Glomerular endothelial cell (primary cell): Measurements from ENCODE around the gene CRY2. TPM values are rescaled to one million over a fixed set of nuclear protein-coding genes. Genes with fewer than 3 reads are reported as not detected.
"Not testable (repeated sequence)": the region's sequence is repeated elsewhere in the genome, so short reads cannot be mapped to it uniquely, and the experiment has no call there.

ENCODE experiments used
- DNase-seq: peaks from one replicate; pipeline ENCODE4 v3.0.0-alpha.2; 2011; ENCODE audit warnings: low read depth, low spot score; ENCODE audit errors: extremely low read depth
- total RNA-seq: library from RNA; depleted of rRNA; stranded (reverse); fragments of >200 nt; gene quantifications from 2 replicates; pipeline ENCODE4 v1.2.3, GENCODE V29; 2015

Gene CRY2
- total RNA-seq, 1 donor from 2014 or later, result 11.2 TPM

DNA sequence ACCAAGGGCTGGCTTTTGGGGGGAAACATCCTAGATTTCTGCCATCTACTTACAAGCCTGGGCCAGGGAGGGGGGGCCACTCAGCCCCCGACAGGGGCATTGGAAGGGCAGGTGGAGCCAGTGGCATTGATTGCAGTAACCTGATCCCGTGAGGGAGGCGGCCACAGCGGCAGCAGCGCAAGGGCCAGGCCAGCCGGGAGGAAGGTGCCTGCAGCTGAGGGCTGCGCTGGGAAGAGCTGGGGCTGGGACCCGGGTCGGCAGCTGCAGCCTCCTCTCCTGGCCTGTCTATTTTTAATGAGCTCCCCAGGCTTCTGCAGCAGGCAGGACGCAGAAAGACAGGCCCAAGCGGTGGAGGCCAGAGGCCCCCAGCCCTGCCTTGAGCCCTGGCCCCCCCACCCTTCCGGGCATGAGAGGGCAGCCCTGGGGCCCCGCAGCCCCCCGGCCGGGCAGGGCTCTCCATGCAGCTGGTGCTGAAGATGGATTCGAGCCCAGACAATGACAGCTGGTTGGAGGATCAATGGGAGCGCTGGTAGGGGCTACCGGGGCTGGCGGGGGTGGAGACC is 49.2 kb downstream of the CRY2 start:
- DNase-seq, result no peak

- no peak for DNase-seq
Measured at GRCh38 chr11:45897556-45897955, 50.3 kb downstream of the CRY2 start.

- DNase-seq, result no peak
Measured at GRCh38 chr11:45899086-45899447, 51.8 kb downstream of the CRY2 start.

DNA sequence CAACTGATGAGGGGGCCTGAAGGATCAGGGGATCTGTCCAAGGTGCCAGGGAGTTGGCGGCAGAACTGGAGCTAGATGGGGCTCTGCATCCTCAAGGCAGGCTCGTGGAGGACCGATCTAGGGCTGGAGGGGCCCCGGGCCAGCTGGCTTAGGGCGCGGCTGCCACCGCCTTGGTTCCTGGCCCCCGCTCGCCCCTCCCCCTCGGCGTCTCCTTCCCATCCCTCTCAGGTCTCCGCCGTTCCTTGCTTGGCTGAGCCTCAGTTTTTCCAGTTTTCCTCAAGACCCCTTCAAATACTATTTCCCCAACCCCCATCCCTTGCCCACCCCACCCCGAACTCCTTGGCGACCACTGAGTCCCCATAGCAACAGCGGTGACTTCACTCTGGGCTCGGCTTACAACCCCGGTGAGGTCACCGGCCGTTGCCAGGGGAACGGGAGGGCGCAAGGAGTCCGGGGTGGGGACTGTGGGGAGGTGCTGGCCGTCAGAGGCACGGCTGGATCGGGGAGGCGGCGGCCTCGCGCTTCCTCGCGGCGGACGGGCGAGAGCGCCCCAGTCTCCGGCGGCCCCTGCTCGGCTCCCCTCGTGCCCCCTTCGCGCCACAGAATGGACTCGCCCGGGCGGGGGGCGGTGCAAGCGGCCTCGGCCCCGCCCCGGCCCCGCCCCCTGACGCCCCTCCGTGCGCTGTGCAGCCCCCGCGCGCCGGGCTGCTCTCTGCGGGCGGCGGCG is 52.3 kb downstream of the CRY2 start:
- DNase-seq, result no peak

- not testable (repeated sequence) for DNase-seq
Measured at GRCh38 chr11:45900175-45900800, 53.0 kb downstream of the CRY2 start.

- DNase-seq, result no peak
Measured at GRCh38 chr11:45900916-45901617, 53.8 kb downstream of the CRY2 start.

GRCh38 chr11:45901626-45902025 is 54.4 kb downstream of the CRY2 start:
- DNase-seq, result no peak

DNA sequence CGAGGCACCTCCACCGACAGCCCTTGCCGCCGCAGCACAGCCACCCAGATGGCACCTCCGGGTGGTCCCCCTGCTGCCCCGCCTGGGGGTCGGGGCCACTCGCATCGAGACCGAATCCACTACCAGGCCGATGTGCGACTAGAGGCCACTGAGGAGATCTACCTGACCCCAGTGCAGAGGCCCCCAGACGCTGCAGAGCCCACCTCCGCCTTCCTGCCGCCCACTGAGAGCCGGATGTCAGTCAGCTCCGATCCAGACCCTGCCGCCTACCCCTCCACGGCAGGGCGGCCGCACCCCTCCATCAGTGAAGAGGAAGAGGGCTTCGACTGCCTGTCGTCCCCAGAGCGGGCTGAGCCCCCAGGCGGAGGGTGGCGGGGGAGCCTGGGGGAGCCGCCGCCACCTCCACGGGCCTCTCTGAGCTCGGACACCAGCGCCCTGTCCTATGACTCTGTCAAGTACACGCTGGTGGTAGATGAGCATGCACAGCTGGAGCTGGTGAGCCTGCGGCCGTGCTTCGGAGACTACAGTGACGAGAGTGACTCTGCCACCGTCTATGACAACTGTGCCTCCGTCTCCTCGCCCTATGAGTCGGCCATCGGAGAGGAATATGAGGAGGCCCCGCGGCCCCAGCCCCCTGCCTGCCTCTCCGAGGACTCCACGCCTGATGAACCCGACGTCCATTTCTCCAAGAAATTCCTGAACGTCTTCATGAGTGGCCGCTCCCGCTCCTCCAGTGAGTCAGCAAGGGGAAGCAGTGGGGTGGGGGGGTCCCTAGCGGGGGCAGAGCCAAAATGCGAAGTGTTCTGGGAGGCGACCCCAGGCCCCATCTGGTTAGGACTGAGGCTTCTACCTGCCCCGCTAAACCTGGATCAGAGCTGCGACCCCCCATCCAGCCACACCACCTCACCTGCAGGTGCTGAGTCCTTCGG is 55.4 kb downstream of the CRY2 start:
- no peak for DNase-seq

GRCh38 chr11:45904309-45904915 is 57.1 kb downstream of the CRY2 start:
- DNase-seq, result no peak

DNA sequence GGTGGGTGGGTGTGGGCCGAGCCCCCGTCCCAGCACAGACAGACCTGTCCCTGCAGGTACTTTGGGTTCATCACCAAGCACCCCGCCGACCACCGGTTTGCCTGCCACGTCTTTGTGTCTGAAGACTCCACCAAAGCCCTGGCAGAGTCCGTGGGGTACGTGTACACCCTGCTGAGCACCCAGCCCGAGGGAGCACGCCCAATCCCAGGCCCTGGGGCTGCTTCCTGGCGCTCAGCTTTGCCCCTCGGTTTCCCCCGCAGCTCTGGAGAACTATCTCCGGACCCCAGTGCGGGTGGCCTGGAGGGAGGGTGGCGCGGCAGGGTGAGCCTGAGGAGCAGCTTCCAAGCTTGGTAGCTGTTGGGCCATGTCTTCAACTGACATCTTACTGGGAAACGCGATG is 57.8 kb downstream of the CRY2 start:
- no peak for DNase-seq

DNA sequence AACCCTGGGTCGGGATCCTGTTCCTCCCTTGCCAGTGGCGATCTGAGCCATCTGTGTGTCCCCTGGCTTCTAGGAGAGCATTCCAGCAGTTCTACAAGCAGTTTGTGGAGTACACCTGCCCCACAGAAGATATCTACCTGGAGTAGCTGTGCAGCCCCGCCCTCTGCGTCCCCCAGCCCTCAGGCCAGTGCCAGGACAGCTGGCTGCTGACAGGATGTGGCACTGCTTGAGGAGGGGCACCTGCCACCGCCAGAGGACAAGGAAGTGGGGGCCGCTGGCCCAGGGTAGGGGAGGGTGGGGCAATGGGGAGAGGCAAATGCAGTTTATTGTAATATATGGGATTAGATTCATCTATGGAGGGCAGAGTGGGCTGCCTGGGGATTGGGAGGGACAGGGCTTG is 58.3 kb downstream of the CRY2 start:
- not testable (repeated sequence) for DNase-seq

GRCh38 chr11:45906096-45906682 is 58.9 kb downstream of the CRY2 start:
- no peak for DNase-seq

DNA sequence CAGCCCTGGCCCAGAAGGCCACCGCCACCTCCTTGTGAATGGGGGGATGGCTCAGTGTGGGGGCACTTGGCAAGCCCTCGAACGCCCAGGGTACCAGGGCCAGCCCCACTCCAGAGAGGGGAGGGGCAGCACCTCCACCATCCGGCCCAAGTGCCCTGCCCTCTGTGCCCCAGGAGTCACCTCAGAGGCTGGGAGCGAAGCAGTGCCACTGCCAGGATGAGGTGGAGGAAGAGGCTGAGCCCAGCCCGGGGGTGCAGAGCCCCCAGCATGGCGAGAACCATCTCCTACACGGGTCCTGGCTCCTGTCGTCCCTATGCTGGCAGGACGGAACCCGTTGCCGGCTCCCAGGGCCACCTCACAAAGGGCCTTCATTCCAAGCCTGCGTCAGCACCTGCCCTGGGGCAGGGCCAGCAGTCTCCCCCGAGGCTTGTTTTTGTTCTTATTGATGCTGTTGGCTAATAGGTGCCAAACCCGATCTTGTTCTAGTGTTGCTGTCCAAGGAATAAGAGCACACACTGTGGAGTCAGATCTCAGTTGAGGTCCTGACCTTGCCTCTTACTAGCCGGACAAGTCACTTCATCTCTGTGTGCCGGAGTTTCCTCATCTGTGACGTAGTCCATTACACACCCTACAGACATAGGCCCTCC is 59.8 kb downstream of the CRY2 start, which contains the start of gene FREY1:
Gene FREY1, minus strand, starts transcription at position 307 of the 647 bp plus-strand sequence. Its CDS starts 26 bp downstream, at position 281.
- DNase-seq, result no peak

- DNase-seq, result no peak
Measured at GRCh38 chr11:45907911-45908370, 60.7 kb downstream of the CRY2 start.

DNA sequence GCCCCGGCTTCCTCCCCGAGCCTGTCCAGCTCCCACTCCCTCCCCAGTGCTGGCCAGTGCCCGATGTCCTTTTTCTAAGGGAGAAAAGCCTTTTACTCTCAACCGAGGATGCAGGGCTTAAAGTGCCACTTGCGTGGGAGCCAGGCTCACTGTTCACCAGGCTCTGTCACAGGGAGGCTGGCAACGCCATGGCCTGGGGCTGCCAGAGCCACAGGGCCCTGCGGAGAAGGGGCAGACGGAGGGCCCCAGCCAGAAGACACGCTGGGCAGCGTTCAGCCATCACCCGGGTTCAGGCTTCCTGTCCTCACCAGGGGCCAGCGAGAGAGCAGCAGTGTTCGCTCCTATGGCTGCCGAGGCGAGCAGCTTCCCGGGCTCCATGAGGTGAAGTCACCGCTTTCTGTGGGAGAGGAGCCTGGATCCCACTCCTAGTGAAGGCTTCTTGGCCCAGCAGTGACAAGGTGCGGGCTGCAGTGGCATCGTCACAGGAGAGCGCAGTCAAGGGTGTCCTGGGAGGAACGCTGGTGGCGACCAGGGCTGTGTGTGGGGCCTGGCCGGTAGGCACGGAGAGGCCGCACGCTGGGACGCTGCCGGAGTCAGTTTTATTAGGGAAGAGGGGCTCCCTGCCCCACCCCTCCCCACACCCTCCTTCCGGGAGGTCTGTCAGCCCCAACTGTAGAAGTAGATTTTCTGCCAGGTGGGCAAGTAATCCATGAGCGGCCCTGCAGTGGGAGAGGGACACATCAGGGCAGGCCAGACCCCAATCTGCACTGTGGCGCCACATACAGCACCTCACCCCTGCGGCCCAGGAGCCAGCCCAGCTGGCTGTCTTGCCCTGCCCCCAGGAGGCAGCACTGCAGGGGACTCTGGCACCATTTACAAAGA is 62.6 kb downstream of the CRY2 start:
- DNase-seq, result no peak

GRCh38 chr11:45910623-45911022 is 63.3 kb downstream of the CRY2 start:
- no peak for DNase-seq

GRCh38 chr11:45913514-45913913 is 66.2 kb downstream of the CRY2 start:
- no peak for DNase-seq
